RCC 7860 (cell line): ENCODE results near the gene MRPS24.
"Not testable (repeated sequence)": the region's sequence is repeated elsewhere in the genome, so short reads cannot be mapped to it uniquely, and the experiment has no call there.

Experiments
- DNase-seq: peaks from one replicate; pipeline ENCODE4 v3.0.0-alpha.2; 2015; ENCODE audit warnings: low spot score
- FAIRE-seq: peaks from 2 replicates; lab custom pipeline; 2012; peaks lifted over from hg19 to GRCh38; lab: Jason Lieb, UNC

The MRPS24 gene

GRCh38 chr7:43869006-43869866, at the start of gene MRPS24:
Gene MRPS24, minus strand, starts transcription at chr7:43869517. Its CDS starts 22 bp downstream, at chr7:43869495.
- peak; percentile 69 for FAIRE-seq
- peak; percentile 95 for DNase-seq

GRCh38 chr7:43915907-43916306, 46.6 kb upstream of the MRPS24 start:
- no peak for DNase-seq
- FAIRE-seq = no peak

GRCh38 chr7:43914795-43915194, 45.5 kb upstream of the MRPS24 start:
- no peak for FAIRE-seq
- no peak for DNase-seq

- DNase-seq (no peak), FAIRE-seq (no peak)
Observed at GRCh38 chr7:43906331-43907010, 37.2 kb upstream of the MRPS24 start, which contains the start of gene URGCP. Gene URGCP, minus strand, starts transcription at chr7:43906596. Its CDS starts 21 bp downstream, at chr7:43906575.

- DNase-seq = no peak
- no peak for FAIRE-seq
Observed at GRCh38 chr7:43905956-43906330, 36.6 kb upstream of the MRPS24 start.

- DNase-seq (peak; percentile 21), FAIRE-seq (no peak)
Observed at GRCh38 chr7:43905209-43905946, 36.1 kb upstream of the MRPS24 start.

- no peak for DNase-seq
- no peak for FAIRE-seq
Observed at GRCh38 chr7:43904533-43905208, 35.4 kb upstream of the MRPS24 start.

- no peak for FAIRE-seq
- no peak for DNase-seq
Observed at GRCh38 chr7:43902542-43903054, 33.3 kb upstream of the MRPS24 start.

- not testable (repeated sequence) for FAIRE-seq, DNase-seq
Observed at GRCh38 chr7:43898571-43898970, 29.3 kb upstream of the MRPS24 start.

GRCh38 chr7:43895847-43896415, 26.6 kb upstream of the MRPS24 start:
- DNase-seq (no peak), FAIRE-seq (no peak)

GRCh38 chr7:43891069-43891955, 22.0 kb upstream of the MRPS24 start:
- no peak for FAIRE-seq
- DNase-seq = no peak

- FAIRE-seq (no peak), DNase-seq (no peak)
Observed at GRCh38 chr7:43890468-43890867, 21.2 kb upstream of the MRPS24 start.

GRCh38 chr7:43888993-43889945, 20.0 kb upstream of the MRPS24 start:
- DNase-seq (no peak), FAIRE-seq (no peak)

- FAIRE-seq (no peak), DNase-seq (no peak)
Observed at GRCh38 chr7:43884617-43885016, 15.3 kb upstream of the MRPS24 start.

- DNase-seq (no peak), FAIRE-seq (no peak)
Observed at GRCh38 chr7:43884209-43884608, 14.9 kb upstream of the MRPS24 start.

- DNase-seq (no peak), FAIRE-seq (no peak)
Observed at GRCh38 chr7:43880596-43880995, 11.3 kb upstream of the MRPS24 start.

GRCh38 chr7:43879477-43879876, 10.2 kb upstream of the MRPS24 start:
- peak; percentile 70 for DNase-seq
- FAIRE-seq = peak; percentile 87

- DNase-seq = no peak
- FAIRE-seq = no peak
Observed at GRCh38 chr7:43878867-43879266, 9.6 kb upstream of the MRPS24 start.
